ENCODE results near the gene SPAG8.

SPAG8 gene

DNA sequence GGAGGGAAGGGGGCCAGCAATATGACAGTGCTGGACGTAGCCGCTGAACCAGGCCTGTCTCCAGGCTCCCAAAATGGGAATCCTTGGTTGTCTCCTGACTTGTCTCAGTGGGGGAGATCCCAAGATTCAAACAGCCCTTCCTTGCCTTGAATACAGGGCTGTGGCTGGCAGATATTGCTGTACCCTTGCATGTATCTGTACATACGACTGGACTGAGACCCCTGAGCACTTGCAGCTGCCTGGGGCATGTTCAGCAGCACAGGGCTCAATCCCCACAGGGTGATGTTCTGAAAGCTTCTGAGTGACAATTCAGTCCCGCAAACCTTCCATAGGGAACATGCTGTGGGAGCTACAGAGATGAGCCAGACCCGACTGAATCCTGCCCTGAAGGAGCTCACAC, 44.8 kb upstream of the SPAG8 start:
- no peaks in the 10 kb centered on the region for H3K36me3 ChIP-seq
- H3K4me1 ChIP-seq (ENCODE audit: control insufficient read depth in 1 of 2, insufficient read depth in 1 of 2, low read depth in 1 of 2, low read length in 1 of 2): no peaks in the 10 kb centered on the region
- no peaks in the 10 kb centered on the region for H3K9me3 ChIP-seq
- no peak overlapping the region for H3K27ac ChIP-seq
- TF ChIP-seq, protein P1, sequence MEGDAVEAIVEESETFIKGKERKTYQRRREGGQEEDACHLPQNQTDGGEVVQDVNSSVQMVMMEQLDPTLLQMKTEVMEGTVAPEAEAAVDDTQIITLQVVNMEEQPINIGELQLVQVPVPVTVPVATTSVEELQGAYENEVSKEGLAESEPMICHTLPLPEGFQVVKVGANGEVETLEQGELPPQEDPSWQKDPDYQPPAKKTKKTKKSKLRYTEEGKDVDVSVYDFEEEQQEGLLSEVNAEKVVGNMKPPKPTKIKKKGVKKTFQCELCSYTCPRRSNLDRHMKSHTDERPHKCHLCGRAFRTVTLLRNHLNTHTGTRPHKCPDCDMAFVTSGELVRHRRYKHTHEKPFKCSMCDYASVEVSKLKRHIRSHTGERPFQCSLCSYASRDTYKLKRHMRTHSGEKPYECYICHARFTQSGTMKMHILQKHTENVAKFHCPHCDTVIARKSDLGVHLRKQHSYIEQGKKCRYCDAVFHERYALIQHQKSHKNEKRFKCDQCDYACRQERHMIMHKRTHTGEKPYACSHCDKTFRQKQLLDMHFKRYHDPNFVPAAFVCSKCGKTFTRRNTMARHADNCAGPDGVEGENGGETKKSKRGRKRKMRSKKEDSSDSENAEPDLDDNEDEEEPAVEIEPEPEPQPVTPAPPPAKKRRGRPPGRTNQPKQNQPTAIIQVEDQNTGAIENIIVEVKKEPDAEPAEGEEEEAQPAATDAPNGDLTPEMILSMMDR (IDR thresholded peaks at IDR 0.05): no peak
- H3K27me3 ChIP-seq: peaks cover 100% of the 10 kb centered on the region
- H3K4me3 ChIP-seq (ENCODE audit: low read depth in 1 of 2, low read length in 1 of 2): no peak overlapping the region

DNA sequence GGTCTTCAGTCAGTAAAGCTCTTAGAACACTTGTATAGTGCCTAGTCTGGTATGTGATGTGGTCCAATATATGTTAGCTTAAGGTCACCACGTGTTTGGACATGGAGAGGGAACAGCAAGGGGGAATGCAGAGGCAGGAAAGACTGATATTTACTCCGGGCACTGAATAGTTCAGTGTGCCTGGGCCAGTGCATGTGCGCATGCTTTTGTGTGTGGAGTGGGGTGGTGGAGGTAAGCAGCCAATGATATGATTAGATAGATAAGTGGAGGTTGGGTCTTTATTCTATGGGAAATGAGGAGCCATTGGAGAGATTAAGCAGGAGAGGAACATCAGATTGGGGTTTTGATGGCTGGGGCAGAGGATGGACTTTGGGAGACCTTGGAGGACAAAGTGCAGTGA, 44.1 kb upstream of the SPAG8 start:
- no peaks in the 10 kb centered on the region for H3K4me1 ChIP-seq (ENCODE audit: control insufficient read depth in 1 of 2, insufficient read depth in 1 of 2, low read depth in 1 of 2, low read length in 1 of 2)
- TF ChIP-seq, protein P1 (IDR thresholded peaks at IDR 0.05): no peak
- H3K9me3 ChIP-seq: no peaks in the 10 kb centered on the region
- no peaks in the 10 kb centered on the region for H3K36me3 ChIP-seq
- H3K27me3 ChIP-seq: peaks cover 100% of the 10 kb centered on the region
- H3K27ac ChIP-seq: no peak overlapping the region
- H3K4me3 ChIP-seq (ENCODE audit: low read depth in 1 of 2, low read length in 1 of 2): no peak overlapping the region

DNA sequence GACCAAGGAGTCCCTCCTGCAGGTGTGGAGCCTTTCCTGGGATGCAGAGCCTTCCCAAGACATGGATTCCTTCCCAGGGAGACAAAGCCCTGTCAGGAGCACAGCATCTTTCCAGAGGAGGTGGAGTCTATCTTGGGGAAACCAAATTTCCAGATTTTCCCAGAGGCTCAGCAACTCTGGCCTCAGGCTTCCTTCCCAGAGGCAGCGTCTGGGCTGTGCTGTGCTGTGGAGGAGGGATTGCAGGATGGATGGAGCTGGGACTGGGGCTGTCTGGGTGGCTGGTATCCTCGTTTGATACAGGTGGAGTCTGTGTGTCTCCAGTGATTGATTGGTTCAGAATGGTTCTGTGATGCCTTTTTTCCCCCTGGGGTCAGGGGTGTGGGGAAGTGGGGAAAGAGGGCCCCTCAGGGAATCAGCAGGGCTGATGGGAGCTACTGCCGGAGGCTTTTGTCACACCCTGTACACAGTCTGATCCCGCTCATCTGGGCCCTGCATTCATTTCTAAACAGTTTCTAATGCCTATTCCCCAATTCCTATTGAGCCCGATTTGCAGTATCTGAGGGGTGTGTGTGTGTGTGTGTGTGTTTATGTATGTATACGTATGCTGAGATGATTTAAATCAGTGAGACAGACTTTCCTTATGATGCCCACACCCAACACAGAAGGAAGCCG, 42.2 kb upstream of the SPAG8 start:
- TF ChIP-seq, protein P1 (IDR thresholded peaks at IDR 0.05): no peak

DNA sequence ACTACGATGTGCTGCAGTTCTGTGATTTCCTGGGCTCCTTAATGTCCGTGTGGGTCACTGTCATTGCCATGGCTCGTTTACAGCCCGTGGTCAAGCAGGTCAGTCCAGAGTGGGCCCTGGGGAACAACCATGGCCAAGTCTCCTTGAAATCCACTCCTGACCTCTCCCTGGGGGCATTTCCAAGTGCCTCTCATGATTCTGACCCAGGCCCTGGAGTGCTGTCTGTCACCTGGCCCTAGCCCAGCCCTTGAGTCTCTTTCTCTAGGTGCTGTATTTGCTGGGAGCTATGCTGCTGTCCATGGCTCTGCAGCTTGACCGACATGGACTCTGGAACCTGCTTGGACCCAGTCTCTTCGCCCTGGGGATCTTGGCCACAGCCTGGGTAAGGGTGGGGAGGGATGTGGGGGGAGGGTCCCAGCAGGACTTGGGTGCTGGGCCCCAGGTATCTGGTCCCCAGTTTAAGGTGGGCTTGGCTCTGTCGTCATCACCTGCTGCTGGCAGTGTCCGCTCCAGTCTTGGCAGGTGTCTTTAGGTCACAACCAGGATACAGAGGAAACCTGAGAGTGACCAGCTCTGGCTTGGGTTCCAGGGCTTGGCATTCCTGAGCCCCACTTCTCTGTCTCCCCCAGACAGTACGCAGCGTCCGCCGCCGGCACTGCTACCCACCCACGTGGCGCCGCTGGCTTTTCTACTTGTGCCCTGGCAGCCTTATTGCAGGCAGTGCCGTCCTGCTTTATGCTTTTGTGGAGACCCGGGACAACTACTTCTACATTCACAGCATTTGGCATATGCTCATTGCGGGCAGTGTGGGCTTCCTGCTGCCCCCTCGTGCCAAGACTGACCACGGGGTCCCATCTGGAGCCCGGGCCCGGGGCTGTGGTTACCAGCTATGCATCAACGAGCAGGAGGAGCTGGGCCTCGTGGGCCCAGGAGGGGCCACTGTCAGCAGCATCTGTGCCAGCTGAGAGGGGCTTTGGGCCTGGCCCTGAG, 41.1 kb upstream of the SPAG8 start:
- Histone ChIP-seq H3K9me3 (no peaks in the 10 kb centered on the region), H3K27ac (no peak overlapping the region), H3K36me3 (no peaks in the 10 kb centered on the region), H3K27me3 (peaks cover 100% of the 10 kb centered on the region), H3K4me1 (ENCODE audit: control insufficient read depth in 1 of 2, insufficient read depth in 1 of 2, low read depth in 1 of 2, low read length in 1 of 2) (no peaks in the 10 kb centered on the region), H3K4me3 (ENCODE audit: low read depth in 1 of 2, low read length in 1 of 2) (no peak overlapping the region)
- TF ChIP-seq, protein P1 (IDR thresholded peaks at IDR 0.05): no peak

More for the DNA sequence above, 42.2 kb upstream of the SPAG8 start:
- Histone ChIP-seq H3K4me3 (ENCODE audit: low read depth in 1 of 2, low read length in 1 of 2) (no peak overlapping the region), H3K27me3 (peaks cover 100% of the 10 kb centered on the region), H3K9me3 (no peaks in the 10 kb centered on the region), H3K36me3 (no peaks in the 10 kb centered on the region), H3K4me1 (ENCODE audit: control insufficient read depth in 1 of 2, insufficient read depth in 1 of 2, low read depth in 1 of 2, low read length in 1 of 2) (no peaks in the 10 kb centered on the region), H3K27ac (no peak overlapping the region)

DNA sequence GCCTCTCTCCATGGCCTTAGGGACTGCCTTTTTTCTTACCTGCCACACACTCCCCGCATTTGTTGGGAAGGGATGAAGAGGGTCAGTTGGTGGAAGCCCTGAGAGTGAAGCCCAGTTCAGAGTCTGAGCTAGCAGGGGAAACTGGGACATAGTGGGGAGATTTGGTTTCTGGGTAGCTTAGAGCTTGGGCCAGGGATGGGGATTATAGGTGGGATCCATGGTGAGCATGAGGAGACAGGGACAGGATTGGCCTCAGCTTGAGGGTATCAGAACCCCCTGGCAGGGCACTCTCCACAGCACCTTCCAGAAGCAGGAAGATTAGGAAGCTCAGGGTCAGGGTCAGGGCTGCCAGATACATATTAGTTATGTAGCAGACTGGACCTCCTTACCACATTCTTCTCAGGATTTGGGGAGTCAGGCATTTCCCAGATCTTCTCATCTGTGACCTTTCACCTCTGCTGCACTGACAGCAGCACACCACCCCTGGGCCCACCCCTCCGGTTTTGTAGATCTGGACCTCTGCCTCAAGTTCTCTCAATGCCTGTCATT, 40.3 kb upstream of the SPAG8 start:
- Histone ChIP-seq H3K4me3 (ENCODE audit: low read depth in 1 of 2, low read length in 1 of 2) (no peak overlapping the region), H3K9me3 (no peaks in the 10 kb centered on the region), H3K4me1 (ENCODE audit: control insufficient read depth in 1 of 2, insufficient read depth in 1 of 2, low read depth in 1 of 2, low read length in 1 of 2) (no peaks in the 10 kb centered on the region), H3K36me3 (no peaks in the 10 kb centered on the region), H3K27me3 (peaks cover 100% of the 10 kb centered on the region), H3K27ac (no peak overlapping the region)
- TF ChIP-seq, protein P1 (IDR thresholded peaks at IDR 0.05): no peak
